GF-D8 (cell line): ENCODE data around the gene IRF6.

Source experiments
- DNase-seq: peaks from one replicate; lab custom pipeline; 2025; lab: John Stamatoyannopoulos, UW

The IRF6 gene

GRCh38 chr1:209790286-209791193 is 15.4 kb downstream of the IRF6 start:
- DNase-seq, result no peak

GRCh38 chr1:209789245-209789644 is 16.7 kb downstream of the IRF6 start:
- no peak for DNase-seq

GRCh38 chr1:209787551-209787950 is 18.4 kb downstream of the IRF6 start:
- DNase-seq, result no peak

GRCh38 chr1:209786146-209786545 is 19.8 kb downstream of the IRF6 start:
- DNase-seq, result no peak

- DNase-seq, result no peak
Observed at GRCh38 chr1:209785592-209785991, 20.4 kb downstream of the IRF6 start.

GRCh38 chr1:209784265-209785169 is 21.4 kb downstream of the IRF6 start, which contains the start of gene C1orf74:
C1orf74 (minus strand) TSS chr1:209784559; CDS start chr1:209783634, 925 bp downstream.
- DNase-seq, result peak; percentile 93

GRCh38 chr1:209783386-209783785 is 22.6 kb downstream of the IRF6 start:
- DNase-seq, result no peak

GRCh38 chr1:209780268-209780667 is 25.7 kb downstream of the IRF6 start:
- no peak for DNase-seq

GRCh38 chr1:209778102-209778501 is 27.8 kb downstream of the IRF6 start:
- DNase-seq, result no peak

- no peak for DNase-seq
Observed at GRCh38 chr1:209777587-209777986, 28.4 kb downstream of the IRF6 start.

GRCh38 chr1:209775678-209776077 is 30.3 kb downstream of the IRF6 start:
- DNase-seq, result no peak

GRCh38 chr1:209774592-209774991 is 31.4 kb downstream of the IRF6 start:
- no peak for DNase-seq

GRCh38 chr1:209772126-209772525 is 33.8 kb downstream of the IRF6 start:
- no peak for DNase-seq

- DNase-seq, result no peak
Observed at GRCh38 chr1:209770636-209771415, 35.1 kb downstream of the IRF6 start.

GRCh38 chr1:209769971-209770370 is 36.0 kb downstream of the IRF6 start:
- DNase-seq, result peak; percentile 42

- DNase-seq, result peak; percentile 76
Observed at GRCh38 chr1:209769171-209769904, 36.6 kb downstream of the IRF6 start.

- DNase-seq, result peak; percentile 81
Observed at GRCh38 chr1:209768354-209768774, 37.6 kb downstream of the IRF6 start.

GRCh38 chr1:209767706-209768105 is 38.2 kb downstream of the IRF6 start:
- peak; percentile 61 for DNase-seq

- DNase-seq, result no peak
Observed at GRCh38 chr1:209767096-209767495, 38.8 kb downstream of the IRF6 start.

GRCh38 chr1:209766051-209766450 is 39.9 kb downstream of the IRF6 start:
- DNase-seq, result peak; percentile 31

- no peak for DNase-seq
Observed at GRCh38 chr1:209761011-209761635, 44.8 kb downstream of the IRF6 start.
